ENCODE measurements around the gene INSIG1.

INSIG1 gene

DNA sequence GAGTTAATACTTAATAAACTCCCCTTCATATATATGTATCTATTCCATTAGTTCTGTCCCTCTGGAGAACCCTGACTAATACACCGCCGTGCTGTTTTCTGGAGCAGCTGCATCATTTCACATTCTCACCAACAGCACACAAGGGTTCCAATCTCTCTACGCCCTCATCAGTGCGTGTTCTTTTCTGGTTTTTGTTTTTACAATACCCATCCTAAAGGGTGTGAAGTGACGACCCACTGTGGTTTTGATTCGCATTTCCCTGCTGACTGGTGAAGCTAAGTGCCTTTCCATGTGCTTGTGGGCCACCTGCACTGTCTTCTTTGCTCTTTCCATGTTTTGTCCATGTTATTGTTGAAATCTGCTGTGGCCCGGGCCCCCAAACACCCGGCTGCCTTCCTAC, 11.0 kb upstream of the INSIG1 start:
- no peak for FAIRE-seq

DNA sequence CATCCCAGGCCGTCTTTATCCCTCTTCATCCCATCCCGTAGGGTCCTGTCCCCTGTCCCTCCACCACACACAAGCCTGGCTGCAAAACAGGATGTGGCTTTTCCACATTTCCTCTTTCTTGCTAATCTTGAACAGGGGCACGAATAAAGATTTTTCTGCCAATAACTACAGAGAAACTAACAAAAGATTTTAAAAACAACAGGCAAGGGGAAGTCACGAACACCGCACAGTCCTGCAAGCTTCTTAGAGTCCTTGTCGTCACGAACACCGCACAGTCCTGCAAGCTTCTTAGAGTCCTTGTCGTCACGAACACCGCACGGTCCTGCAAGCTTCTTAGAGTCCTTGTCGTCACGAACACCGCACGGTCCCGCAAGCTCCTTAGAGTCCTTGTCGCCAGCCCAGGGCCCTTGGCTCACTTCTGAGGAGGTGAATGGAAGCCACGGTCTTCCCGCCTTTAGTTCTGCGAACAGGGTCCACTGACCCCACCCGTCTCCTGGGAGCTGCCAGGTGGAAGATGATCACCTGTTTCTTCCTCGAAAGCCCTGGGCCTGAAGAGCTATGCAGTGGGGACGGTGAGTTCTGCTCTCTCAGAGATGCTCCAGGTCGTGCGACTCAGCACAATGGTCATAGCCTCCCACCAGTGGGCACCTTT, 10.3 kb upstream of the INSIG1 start:
- no peak for FAIRE-seq

DNA sequence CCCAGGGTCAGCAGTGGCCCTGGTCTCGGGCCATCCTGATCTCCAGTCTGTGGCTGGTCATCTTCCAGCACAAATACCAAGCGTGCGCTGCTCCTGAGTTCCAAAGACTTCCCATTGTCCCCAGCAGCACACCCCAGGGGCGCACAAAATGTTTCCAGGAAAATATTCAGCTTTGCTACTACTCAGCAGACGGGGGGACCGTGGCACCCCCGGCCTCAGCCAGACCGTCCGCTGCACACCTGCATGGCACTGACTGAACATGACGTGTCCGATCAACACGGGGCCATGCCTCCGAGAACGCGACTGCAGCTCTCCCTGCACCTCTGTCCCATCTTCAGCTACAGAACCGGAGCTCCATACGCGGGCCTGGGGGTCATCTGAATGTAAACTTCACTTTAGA, 9.6 kb upstream of the INSIG1 start:
- FAIRE-seq, result no peak

DNA sequence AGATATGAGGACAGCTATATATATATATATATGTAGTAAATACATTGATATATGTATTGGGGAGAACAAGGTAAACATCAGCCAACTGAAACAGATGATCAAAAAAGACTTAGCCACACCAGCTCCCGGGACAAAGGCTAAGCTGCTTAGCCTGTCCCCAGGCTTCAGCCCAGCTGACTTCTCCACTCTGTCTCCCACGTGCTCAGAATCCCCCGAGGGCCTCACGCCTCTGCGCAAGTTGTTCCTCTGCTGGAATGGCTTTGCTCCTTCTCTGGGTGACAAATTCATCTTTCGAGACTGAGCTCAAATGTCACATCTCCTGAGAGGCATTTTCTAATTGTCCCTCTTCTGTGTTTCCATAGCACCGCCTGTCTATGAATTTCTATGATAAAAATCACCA, 8.6 kb upstream of the INSIG1 start:
- no peak for FAIRE-seq

DNA sequence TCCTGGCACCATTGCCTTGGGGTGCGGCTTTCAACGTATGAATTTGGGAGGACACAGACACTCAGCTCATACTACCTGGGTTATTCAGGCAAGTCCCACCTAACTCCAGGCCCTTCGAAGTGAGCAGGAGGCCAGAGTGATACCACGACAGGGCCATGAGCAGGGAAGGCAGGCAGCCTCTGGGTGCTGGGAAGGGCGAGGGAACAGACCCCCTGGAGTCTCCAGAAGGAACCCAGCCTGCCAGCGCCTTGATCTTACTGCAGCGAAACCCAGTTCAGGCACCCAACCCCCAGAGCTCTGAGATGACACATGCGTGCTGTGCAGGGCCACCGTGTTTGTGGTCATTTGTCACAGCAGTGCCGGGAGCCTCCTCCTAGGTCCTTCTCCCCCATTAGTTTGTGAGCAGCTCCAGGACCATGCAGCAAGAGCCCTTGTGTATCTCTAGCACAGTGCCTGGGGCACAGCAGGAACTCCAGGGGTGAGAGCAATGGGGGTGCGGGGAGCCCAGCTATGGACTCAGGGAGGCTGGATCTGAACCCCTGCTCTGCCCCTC, 7.7 kb upstream of the INSIG1 start:
- FAIRE-seq, result no peak

DNA sequence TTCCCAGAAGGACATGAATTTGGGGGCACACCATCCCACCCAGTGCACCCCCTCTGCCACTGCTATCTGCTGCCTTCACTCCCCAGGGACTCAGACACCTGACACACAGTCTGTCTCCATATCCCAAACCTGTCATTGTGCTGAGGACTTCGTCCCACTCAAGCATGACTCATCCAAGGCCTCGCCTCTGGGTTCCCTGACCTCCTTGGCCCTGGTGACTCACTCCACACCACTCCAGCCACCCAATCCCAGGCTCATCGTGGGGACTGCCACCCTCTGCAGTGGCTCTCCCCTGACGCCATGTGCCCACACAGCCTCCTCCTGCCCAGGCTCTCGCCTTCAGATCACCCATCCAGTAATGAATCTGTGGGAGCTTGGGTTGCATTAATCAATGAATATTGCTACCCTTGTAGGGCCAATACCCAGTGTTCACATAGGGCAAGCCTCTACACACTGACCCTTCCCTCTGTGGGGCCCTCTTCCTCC, 6.6 kb upstream of the INSIG1 start:
- FAIRE-seq, result no peak

DNA sequence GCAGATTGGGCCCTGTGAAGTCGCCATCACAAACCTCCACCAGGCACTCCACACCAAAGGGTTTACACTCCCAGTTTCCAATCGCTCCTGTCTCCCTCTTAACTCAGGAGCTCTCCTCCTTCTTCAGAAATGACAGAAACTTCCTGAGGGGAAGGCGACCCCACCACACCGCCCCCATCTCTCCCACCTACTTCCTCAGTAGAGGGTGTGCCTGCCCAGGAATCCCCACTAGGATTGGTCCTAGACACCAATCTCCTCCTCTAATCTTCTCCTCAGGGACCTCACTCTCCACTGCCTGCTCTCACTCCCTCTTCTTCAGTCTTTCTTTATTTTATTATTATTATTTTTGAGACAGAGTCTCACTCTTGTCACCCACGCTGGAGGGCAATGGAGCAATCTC, 5.9 kb upstream of the INSIG1 start:
- FAIRE-seq, result no peak

DNA sequence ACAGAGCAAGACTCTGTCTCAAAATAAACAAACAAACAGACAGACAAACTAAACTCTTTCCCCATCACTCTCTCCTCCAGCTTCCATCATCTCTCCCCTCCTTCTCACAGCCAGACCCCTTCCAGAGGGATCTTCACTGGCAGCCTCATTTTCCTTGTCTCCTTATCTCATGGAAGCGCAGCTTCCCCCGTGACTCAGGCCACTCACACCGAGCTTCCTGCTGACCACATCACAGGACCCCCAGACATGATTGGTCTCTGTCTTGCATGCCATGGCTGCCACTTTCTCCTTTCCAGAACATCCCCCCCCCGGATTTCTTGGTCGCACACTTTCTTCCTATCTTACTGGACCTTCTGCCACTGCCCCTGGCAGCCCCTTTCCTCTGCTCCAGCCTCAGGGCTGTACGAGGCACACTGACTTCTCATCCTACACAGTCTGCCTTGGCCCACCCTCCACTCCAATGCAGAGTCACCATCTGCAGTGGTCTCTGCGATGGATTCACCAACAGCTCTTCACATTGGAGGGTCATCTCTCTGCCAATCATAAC, 4.9 kb upstream of the INSIG1 start:
- FAIRE-seq, result no peak

DNA sequence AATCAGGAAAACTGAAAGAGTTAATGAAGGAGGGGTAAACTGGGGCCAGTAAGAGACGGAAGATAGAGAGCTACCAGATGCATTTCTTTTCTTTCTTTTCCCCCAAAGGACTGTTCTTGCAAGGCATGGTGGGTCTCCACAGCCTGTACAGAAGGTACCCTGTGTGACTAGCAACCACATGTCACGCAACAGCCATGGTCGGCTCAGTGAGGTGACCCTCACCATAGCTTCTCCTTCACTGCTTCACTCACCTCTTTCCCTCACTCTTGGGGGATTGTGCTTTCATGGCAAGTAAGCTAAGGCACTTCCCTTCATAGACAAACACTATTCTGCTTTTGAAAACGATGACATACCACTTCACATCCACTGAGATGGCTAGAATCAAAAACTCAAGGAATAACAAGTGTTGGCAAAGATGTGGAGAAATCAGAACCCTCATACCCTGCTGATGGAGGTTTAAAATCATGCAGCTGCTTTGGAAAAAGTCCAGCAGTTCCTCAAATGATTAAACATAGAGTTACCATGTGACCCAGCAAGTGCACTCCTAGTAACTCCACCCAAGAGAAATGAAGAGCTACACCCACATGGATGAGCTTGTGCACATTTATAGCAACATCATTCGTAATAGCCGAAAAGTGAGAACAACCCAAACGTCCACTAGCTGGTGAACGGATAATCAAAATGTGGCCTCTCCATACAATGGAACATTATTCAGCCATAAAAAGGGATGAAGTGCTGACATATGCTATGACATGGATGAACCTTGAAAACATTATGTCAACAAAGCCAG, 3.8 kb upstream of the INSIG1 start:
- no peak for FAIRE-seq

DNA sequence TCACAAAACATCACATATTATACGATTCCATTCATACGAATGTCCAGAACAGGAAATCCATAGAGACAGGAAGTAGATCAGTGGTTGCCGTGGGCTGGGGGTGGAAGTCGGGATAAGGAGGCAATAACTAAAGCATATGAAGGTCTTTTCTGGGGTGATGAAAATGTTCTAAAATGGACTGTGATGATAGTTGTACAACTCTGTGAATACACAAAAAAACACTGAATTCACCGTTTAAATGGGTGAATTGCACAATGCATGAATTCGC, 3.2 kb upstream of the INSIG1 start:
- FAIRE-seq, result no peak

DNA sequence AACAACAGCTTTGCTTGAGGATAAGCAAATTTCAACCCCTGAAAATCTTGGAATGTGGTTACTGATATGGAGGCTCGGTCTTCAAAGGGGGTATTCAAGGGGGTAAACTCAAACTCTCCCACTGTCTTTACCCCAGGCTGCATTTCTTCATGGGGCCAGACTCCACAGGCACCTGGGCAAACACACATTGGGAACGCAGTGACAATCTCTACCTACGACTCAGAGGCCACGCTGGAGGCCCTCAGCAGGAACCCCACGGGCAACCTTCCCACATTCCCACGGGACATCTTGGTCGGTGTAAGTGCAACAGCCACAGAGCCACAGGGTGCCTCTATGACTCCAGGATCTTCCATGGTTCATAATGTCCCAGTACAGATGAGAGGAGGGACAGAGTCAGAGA, 2.2 kb upstream of the INSIG1 start:
- FAIRE-seq, result no peak

DNA sequence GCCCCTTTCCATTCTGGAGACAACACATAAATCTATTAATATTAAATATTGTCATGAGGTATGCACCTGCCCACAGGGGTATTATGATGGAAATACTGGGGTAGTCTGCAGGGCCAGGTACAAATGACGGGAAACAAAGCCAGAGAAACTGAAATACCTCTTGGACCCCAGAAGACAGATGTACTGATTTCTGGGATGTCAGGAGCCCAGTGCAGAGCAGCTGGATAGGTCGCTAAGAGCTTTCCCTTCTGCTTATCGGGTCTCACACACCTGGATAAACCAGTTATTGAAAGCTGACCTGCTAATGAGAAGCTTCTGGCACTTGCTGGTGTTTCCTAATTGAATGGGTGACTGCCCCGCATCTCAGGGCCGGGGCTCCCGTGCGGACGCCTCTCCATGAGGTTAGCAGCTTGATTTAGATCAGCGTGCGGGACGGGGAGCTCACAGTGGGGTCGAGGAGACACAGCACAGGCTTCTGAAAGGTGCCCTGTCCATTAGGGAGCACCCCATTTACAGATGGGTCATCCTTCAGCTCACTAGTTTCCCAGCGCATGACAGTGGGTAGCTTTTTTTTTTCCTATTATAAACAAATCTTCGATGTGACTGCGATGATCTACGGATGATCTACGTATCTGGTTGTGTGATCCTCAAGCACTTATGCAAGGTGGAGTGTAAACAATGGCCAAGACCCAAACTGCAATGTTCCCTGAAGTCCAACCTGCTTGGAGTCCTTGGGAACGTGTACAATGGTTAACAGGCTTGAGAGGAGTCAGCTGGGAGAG, 1.5 kb upstream of the INSIG1 start:
- FAIRE-seq, result no peak

DNA sequence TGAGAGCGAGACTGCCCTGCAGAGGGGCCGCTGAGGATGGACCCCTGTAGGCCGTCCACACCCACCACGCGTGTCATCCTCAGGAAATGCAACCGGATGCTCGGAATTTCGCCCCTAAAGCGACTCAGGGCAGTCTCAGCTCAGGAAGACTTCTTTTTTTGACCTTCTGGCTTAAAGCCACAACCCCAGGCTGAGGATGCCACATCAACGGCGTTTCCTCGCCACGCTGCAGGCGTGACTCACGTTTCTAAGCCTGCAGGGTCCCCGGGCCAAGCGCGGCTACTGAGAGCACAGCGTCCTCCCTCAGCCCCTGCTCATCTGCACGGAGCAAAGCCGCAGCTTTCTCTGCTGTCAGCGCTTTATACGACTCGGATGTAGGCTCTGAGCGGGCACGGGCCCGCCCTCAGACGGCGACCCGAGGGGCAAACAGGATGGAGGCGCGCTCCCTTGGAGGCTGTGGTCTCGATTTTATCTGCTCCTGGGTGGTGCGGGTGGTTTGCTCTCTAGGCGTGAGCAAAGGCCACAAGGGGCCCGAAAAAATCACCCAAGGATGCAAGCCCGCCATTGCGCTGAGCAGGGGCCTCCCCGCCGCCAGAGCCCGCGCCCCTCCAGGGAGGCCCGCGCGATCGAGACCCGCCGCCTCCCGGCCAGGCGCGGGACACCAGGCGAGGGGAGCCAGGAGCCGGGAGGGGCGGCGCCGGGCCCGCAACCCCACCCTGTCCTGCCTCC, 726 bp upstream of the INSIG1 start:
- FAIRE-seq, result no peak

DNA sequence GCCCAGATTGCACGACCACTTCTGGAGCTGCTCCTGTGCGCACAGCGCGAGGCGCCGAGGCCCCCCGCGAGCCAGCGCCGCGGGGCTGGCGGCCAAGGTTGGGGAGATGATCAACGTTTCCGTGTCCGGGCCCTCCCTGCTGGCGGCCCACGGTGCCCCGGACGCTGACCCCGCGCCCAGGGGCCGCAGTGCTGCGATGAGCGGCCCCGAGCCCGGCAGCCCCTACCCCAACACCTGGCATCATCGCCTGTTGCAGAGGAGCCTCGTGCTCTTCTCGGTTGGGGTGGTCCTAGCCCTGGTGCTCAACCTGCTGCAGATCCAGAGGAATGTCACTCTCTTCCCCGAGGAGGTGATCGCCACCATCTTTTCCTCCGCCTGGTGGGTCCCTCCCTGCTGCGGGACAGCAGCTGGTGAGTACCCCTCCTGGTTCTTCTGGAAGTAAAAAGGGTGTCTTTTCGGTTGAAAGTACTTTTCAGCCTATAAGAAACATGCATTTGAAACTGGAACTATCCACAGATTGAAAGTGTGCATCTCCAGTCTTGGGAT, 683 bp downstream of the INSIG1 start:
- FAIRE-seq, result no peak

DNA sequence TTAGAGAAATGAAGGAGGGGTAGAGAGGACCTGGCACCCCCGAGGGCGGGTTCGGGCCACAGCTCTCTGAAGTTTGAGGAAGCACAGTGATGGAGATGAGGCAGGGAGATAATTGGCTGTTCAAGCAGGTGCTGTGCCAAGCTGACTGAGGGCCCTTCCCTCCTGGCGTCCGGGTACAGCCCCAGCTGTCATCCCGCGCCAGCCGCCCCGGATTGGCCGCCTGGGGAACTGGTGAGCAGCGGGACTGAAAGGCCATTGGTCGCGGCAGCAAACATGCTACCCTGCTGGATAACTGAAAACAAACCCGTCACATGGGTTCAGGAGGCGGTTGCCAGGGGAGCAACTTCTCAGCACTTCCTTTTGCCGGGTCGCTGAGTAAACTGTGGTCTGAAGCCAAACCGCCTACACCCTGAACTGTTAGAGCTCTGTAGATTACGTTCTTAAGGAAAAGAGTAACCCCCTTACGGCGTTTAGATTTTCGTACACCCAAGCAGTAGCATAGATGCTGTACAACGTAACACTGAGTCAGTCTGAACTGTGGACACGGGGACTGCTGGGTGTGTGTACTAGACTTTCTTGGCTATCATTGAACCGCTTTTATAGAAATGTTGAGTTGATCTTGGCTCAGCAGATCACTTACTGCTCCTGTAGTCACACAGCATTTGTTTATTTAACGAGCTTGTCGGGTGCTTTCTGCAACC, 1.3 kb downstream of the INSIG1 start:
- peak; percentile 61 for FAIRE-seq

DNA sequence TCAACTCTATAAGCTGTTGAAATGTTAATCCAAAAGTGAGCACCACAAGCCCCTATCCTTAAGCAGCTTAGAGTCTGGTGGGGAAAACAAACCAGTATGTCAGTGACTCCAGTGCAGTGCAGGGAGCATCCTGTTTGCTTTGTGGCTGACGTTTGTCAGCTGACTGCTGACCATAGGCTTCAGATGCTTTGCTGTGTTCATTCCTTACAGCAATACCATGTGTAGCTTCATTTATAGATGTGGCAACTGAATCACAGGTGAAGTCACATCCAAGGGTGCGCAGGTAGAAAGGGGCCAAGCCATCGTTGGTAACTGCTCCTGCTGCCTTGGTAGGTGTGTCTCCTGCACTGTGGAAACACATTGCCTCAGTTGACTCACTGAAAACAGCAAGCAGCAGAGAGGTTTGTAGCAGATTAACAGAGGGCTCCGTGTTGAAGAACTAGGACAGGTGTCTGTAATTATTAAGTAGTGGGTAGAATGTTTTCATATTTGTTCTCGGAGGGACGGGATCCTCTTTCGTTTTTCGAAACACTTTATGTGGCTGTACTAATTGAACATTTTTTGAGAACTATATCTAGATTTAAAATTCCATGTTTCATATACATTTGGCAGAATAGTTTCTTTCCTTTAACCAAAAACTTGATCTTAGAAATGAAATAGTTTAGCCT, 2.0 kb downstream of the INSIG1 start:
- no peak for FAIRE-seq

DNA sequence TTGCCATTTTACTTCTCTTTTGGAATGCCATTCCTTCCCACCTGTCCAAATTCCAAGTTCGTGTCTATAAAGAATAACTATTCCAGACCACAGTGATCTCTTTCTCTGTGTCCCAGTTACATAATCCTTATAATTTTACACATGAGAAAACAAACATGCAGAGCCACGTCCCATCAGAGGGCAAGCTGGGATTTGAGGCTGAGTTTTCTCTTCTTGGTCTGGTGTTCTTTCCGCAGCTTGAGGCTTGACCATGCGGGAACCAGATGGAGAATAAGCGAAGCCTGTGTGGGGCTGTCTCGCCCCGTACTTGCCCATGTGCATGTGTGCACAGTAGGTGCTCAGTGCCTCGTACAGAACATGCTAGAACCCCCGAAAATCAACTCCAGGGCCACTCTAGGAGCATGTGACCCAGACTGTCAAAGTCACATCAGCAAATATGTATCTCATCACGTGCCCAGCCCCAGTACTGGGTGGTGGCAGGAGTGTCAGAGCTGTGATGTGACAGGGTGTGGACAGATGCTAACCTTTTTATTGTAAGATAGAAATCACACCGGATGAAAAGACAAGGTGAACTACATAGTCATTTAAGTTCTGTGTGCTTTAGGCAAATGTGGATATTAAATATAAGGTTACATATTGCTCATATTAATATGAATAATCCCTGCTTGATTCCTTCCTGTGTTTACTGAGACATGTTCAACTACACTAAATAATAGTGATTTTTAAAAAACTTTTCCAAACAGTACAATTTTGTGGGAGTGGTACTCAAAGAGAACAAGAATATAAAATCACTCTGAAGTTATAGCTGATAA, 3.2 kb downstream of the INSIG1 start:
- no peak for FAIRE-seq

DNA sequence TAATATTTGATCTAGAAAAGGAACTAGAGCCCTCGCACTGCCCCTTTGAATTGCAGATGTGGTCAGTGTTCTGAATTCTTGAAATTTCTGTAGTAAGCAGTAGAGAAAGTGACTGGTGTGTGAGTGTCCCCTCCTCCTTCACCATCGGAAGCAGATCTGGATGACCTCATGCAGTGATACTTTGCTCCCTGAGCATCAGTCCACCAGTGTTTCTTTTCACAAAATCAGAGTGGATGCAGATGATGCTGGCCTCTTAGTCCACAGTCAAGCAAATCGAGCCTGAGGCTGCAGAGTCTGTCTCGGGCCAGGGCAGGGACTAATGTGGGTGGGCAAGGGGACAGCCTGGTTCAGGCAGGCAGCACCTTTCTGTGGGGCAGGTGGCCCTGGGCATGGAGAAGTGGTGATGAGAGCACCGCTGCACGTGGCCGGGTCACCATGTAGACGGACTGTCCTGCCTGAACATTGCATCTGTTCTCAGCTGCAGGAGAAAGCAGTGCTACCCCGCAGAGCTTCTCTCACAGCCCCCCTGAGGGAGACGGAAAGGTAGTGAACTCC, 5.4 kb downstream of the INSIG1 start:
- no peak for FAIRE-seq

DNA sequence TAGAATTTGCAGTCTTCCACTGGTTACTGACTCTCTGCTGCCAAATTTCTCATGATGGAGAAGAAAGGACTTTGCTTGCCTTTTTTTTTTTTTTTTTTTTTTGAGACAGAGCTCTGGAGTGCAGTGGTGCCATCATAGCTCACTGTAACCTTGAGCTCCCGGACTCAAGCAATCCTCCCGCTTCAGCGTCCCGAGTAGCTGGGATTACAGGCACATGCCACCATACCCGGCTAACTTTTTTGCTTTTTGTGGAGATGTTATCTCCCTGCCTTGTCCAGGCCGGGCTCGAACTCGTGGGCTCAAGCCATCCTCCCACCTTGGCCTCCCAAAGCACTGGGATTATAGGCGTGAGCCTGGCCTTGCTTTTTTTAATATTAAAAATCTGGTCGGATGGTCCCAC, 6.2 kb downstream of the INSIG1 start:
- no peak for FAIRE-seq

Measured in colon (tissue), 2 donors.